ENCODE results near the gene THAP8.

THAP8 gene

GRCh38 chr19:35990771-35991730, 63.0 kb downstream of the THAP8 start:
- Histone ChIP-seq H3K36me3 (ENCODE audit: control insufficient read depth, insufficient read depth, low read length) (no peaks in the 10 kb centered on the region), H3K4me1 (ENCODE audit: control insufficient read depth, insufficient read depth, low read length) (peaks cover 4% of the 10 kb centered on the region; the same call in 1 of the 2 replicates), H3K27ac (ENCODE audit: low read depth, low read length) (no peak overlapping the region)

GRCh38 chr19:35990156-35990555, 63.9 kb downstream of the THAP8 start:
- Histone ChIP-seq H3K9me3 (ENCODE audit: control insufficient read depth, insufficient read depth, low read depth, low read length) (peaks cover 5% of the 10 kb centered on the region; the same call in 1 of the 2 replicates), H3K36me3 (ENCODE audit: control insufficient read depth, insufficient read depth, low read length) (no peaks in the 10 kb centered on the region), H3K4me1 (ENCODE audit: control insufficient read depth, insufficient read depth, low read length) (peaks cover 4% of the 10 kb centered on the region; the same call in 1 of the 2 replicates), H3K9ac (ENCODE audit: low read length) (no peak overlapping the region), H3K4me3 (ENCODE audit: low read depth, low read length) (no peak overlapping the region), H3K27ac (ENCODE audit: low read depth, low read length) (no peak overlapping the region), H3K27me3 (ENCODE audit: control insufficient read depth, insufficient read depth, low read length) (peaks cover 32% of the 10 kb centered on the region)

More at GRCh38 chr19:35990771-35991730, 63.0 kb downstream of the THAP8 start:
- Histone ChIP-seq H3K4me3 (ENCODE audit: low read depth, low read length) (no peak overlapping the region), H3K9me3 (ENCODE audit: control insufficient read depth, insufficient read depth, low read depth, low read length) (peaks cover 5% of the 10 kb centered on the region; the same call in 1 of the 2 replicates), H3K9ac (ENCODE audit: low read length) (no peak overlapping the region), H3K27me3 (ENCODE audit: control insufficient read depth, insufficient read depth, low read length) (peaks cover 23% of the 10 kb centered on the region)

DNA sequence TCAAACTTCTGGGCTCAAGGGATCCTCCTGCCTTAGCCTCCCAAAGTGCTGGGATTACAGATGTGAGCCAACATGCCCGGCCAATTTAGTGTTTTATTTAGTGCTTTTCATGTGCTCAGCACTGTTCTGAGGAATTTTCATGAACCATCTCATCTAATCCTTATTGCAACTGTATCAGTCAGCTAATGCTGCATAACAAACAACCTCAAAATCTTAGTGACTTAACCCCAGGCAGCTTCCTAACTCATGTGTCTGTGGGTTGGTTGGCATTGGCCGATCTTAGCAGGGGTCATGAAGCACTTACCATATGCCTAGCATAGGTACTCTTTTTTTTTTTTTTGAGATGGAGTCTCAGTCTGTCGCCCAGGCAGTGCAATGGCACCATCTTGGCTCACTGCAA, 65.3 kb downstream of the THAP8 start:
- no peak overlapping the region for H3K27ac ChIP-seq (ENCODE audit: low read depth, low read length)
- no peaks in the 10 kb centered on the region for H3K4me1 ChIP-seq (ENCODE audit: control insufficient read depth, insufficient read depth, low read length)
- no peaks in the 10 kb centered on the region for H3K36me3 ChIP-seq (ENCODE audit: control insufficient read depth, insufficient read depth, low read length)
- H3K4me3 ChIP-seq (ENCODE audit: low read depth, low read length) = no peak overlapping the region
- peaks cover 5% of the 10 kb centered on the region; the same call in 1 of the 2 replicates for H3K9me3 ChIP-seq (ENCODE audit: control insufficient read depth, insufficient read depth, low read depth, low read length)
- peaks cover 46% of the 10 kb centered on the region for H3K27me3 ChIP-seq (ENCODE audit: control insufficient read depth, insufficient read depth, low read length)
- H3K9ac ChIP-seq (ENCODE audit: low read length) = no peak overlapping the region

DNA sequence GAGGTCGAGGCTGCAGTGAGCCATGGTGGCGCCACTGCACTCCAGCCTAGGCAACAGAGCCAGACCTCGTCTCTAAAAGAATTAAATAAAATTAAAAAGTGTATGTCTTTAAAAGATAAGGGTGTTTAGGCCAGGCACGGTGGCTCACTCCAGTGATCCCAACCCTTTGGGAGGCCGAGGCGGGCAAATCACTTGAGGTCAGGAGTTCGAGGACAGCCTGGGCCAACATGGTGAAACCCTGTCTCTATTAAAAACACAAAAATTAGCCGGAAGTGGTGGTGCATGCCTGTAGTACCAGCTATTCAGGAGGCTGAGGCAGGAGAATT, 66.6 kb downstream of the THAP8 start:
- Histone ChIP-seq H3K4me1 (ENCODE audit: control insufficient read depth, insufficient read depth, low read length) (no peaks in the 10 kb centered on the region), H3K27me3 (ENCODE audit: control insufficient read depth, insufficient read depth, low read length) (peaks cover 57% of the 10 kb centered on the region), H3K9ac (ENCODE audit: low read length) (no peak overlapping the region), H3K4me3 (ENCODE audit: low read depth, low read length) (peak overlapping the region; percentile 54), H3K9me3 (ENCODE audit: control insufficient read depth, insufficient read depth, low read depth, low read length) (peaks cover 5% of the 10 kb centered on the region; the same call in 1 of the 2 replicates), H3K36me3 (ENCODE audit: control insufficient read depth, insufficient read depth, low read length) (no peaks in the 10 kb centered on the region), H3K27ac (ENCODE audit: low read depth, low read length) (no peak overlapping the region)

GRCh38 chr19:35986664-35987570, 67.2 kb downstream of the THAP8 start:
- H3K36me3 ChIP-seq (ENCODE audit: control insufficient read depth, insufficient read depth, low read length) = no peaks in the 10 kb centered on the region
- H3K9me3 ChIP-seq (ENCODE audit: control insufficient read depth, insufficient read depth, low read depth, low read length) = peaks cover 5% of the 10 kb centered on the region; the same call in 1 of the 2 replicates
- H3K27ac ChIP-seq (ENCODE audit: low read depth, low read length) = no peak overlapping the region
- H3K4me3 ChIP-seq (ENCODE audit: low read depth, low read length) = peak overlapping the region; percentile 54
- no peaks in the 10 kb centered on the region for H3K4me1 ChIP-seq (ENCODE audit: control insufficient read depth, insufficient read depth, low read length)
- H3K9ac ChIP-seq (ENCODE audit: low read length) = no peak overlapping the region
- H3K27me3 ChIP-seq (ENCODE audit: control insufficient read depth, insufficient read depth, low read length) = peaks cover 63% of the 10 kb centered on the region

GRCh38 chr19:35986111-35986510, 68.0 kb downstream of the THAP8 start:
- peaks cover 69% of the 10 kb centered on the region for H3K27me3 ChIP-seq (ENCODE audit: control insufficient read depth, insufficient read depth, low read length)
- no peaks in the 10 kb centered on the region for H3K4me1 ChIP-seq (ENCODE audit: control insufficient read depth, insufficient read depth, low read length)
- H3K9me3 ChIP-seq (ENCODE audit: control insufficient read depth, insufficient read depth, low read depth, low read length) = peaks cover 5% of the 10 kb centered on the region; the same call in 1 of the 2 replicates
- H3K9ac ChIP-seq (ENCODE audit: low read length) = no peak overlapping the region
- no peaks in the 10 kb centered on the region for H3K36me3 ChIP-seq (ENCODE audit: control insufficient read depth, insufficient read depth, low read length)
- H3K4me3 ChIP-seq (ENCODE audit: low read depth, low read length) = no peak overlapping the region
- H3K27ac ChIP-seq (ENCODE audit: low read depth, low read length) = no peak overlapping the region
